ENCODE data around the gene UBE2H. TPM values are rescaled to one million over a fixed set of nuclear protein-coding genes. Genes with fewer than 3 reads are reported as not detected.
"Not testable (repeated sequence)": the region's sequence is repeated elsewhere in the genome, so short reads cannot be mapped to it uniquely, and the experiment has no call there.

Gene UBE2H
- total RNA-seq, 1 donor from 2014 or later: 114 TPM

DNA sequence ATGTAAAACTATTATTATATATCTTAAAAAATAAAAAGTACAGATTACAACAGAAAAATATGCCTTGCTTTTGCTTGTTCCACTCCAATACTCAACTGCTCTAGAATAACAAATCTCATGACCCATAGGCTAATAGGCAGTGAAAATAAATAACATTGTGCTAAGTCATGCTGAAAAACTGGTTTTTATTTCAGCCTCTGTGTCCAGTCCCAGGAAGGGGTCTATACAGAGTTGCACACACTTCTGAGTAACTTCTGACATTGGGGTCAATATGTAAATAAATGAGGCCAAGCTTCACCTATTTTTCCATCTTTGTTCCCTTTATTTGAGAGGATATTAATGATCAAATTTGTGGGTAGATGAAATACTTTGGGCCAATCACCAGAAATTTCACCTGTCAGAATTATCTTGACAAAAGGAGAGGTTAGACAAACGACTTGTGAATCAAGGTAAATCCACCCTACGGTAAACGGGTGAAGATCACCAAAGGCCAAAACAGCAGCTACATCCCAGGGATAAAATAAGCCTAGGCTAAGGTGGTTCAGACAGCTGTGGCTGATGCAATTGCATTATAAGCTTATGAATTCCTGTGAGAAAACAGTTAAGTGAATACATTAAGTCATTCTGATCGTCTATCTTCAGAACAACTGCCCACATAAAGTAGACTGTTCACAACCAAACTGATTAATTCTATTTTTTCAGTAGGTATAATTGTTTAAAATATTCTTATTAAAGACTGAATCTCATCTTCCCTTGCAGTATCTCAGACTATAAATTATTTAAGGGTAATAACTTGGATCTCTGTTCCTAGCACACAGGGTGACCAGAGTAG is 87.5 kb downstream of the UBE2H start:
- Histone ChIP-seq H3K4me3 (no peak overlapping the region), H3K9me3 (ENCODE audit: low read depth) (no peaks in the 10 kb centered on the region), H3K27ac (peak overlapping the region; percentile 41), H3K4me1 (peaks cover 13% of the 10 kb centered on the region), H3K27me3 (no peaks in the 10 kb centered on the region), H3K9ac (no peak overlapping the region), H3F3A (ENCODE audit: low read depth) (peaks cover 16% of the 10 kb centered on the region), H3K36me3 (no peaks in the 10 kb centered on the region), H3K4me2 (no peak overlapping the region), H2AFZ (replicated peaks) (no peak overlapping the region), H3K79me2 (ENCODE audit: low read depth) (peaks cover 73% of the 10 kb centered on the region), H4K20me1 (ENCODE audit: low read depth) (peaks cover 74% of the 10 kb centered on the region)
- no peak for DNase-seq (ENCODE audit: low spot score)
- Mint-ChIP-seq H3K27ac (peak overlapping the region; percentile 44), H3K4me1 (peaks cover 47% of the 10 kb centered on the region), H3K27me3 (ENCODE audit: insufficient read depth, low read depth) (no peaks in the 10 kb centered on the region), H3K36me3 (peaks cover 8% of the 10 kb centered on the region), H3K9me3 (no peaks in the 10 kb centered on the region), H3K4me3 (no peak overlapping the region)
- no peak for TF ChIP-seq EZH2phosphoT487 (IDR thresholded peaks at IDR 0.05)
- TF ChIP-seq, protein P1, sequence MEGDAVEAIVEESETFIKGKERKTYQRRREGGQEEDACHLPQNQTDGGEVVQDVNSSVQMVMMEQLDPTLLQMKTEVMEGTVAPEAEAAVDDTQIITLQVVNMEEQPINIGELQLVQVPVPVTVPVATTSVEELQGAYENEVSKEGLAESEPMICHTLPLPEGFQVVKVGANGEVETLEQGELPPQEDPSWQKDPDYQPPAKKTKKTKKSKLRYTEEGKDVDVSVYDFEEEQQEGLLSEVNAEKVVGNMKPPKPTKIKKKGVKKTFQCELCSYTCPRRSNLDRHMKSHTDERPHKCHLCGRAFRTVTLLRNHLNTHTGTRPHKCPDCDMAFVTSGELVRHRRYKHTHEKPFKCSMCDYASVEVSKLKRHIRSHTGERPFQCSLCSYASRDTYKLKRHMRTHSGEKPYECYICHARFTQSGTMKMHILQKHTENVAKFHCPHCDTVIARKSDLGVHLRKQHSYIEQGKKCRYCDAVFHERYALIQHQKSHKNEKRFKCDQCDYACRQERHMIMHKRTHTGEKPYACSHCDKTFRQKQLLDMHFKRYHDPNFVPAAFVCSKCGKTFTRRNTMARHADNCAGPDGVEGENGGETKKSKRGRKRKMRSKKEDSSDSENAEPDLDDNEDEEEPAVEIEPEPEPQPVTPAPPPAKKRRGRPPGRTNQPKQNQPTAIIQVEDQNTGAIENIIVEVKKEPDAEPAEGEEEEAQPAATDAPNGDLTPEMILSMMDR (IDR thresholded peaks at IDR 0.05): no peak
- TF ChIP-seq EZH2 (IDR thresholded peaks at IDR 0.05): no peak

GRCh38 chr7:129864676-129865075 is 88.1 kb downstream of the UBE2H start:
- H3K27me3 ChIP-seq; H3K9me3 ChIP-seq (ENCODE audit: low read depth); H3K9ac ChIP-seq; H2AFZ ChIP-seq (replicated peaks); H3K36me3 Mint-ChIP-seq; H3K4me3 ChIP-seq; H3K27ac Mint-ChIP-seq; H3K4me2 ChIP-seq; H3K9me3 Mint-ChIP-seq; H3K36me3 ChIP-seq; H3K4me3 Mint-ChIP-seq; H3K27me3 Mint-ChIP-seq (ENCODE audit: insufficient read depth, low read depth); DNase-seq (ENCODE audit: low spot score): not testable (repeated sequence)
- peaks cover 47% of the 10 kb centered on the region for H3K4me1 Mint-ChIP-seq
- Histone ChIP-seq H3K4me1 (peaks cover 13% of the 10 kb centered on the region), H3F3A (ENCODE audit: low read depth) (peaks cover 16% of the 10 kb centered on the region), H3K27ac (peak overlapping the region; percentile 41), H3K79me2 (ENCODE audit: low read depth) (peaks cover 79% of the 10 kb centered on the region), H4K20me1 (ENCODE audit: low read depth) (peaks cover 74% of the 10 kb centered on the region)

DNA sequence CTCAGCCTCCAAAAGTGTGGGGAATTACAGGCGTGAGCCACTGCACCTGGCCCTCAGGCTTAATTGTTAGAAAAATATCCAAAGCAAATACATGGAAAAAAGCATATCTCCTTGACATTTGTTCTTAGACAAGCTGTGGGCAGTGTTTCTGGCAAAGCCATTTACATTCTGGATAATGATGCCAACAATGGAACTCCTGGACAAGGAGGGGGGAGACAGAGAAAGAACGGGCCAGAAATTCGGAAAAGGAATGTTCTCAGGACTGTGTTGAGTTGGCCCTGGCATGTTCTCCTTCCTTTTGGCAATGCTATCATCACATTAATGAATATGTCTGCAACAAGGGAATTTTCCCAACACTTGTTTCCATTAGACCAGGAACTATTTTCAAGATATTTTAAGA is 88.7 kb downstream of the UBE2H start:
- DNase-seq (ENCODE audit: low spot score): no peak
- Mint-ChIP-seq H3K27me3 (ENCODE audit: insufficient read depth, low read depth) (no peaks in the 10 kb centered on the region), H3K4me3 (no peak overlapping the region), H3K4me1 (peaks cover 44% of the 10 kb centered on the region), H3K27ac (no peak overlapping the region), H3K36me3 (peaks cover 5% of the 10 kb centered on the region), H3K9me3 (no peaks in the 10 kb centered on the region)
- Histone ChIP-seq H3K4me1 (peaks cover 13% of the 10 kb centered on the region), H3K36me3 (no peaks in the 10 kb centered on the region), H3K79me2 (ENCODE audit: low read depth) (peaks cover 85% of the 10 kb centered on the region), H3K9me3 (ENCODE audit: low read depth) (no peaks in the 10 kb centered on the region), H3K27ac (no peak overlapping the region), H3K27me3 (no peaks in the 10 kb centered on the region), H3K4me2 (no peak overlapping the region), H3K9ac (no peak overlapping the region), H3K4me3 (no peak overlapping the region), H2AFZ (replicated peaks) (no peak overlapping the region), H4K20me1 (ENCODE audit: low read depth) (peaks cover 78% of the 10 kb centered on the region), H3F3A (ENCODE audit: low read depth) (peaks cover 16% of the 10 kb centered on the region)
- no peak for TF ChIP-seq EZH2 (IDR thresholded peaks at IDR 0.05)

GRCh38 chr7:129862682-129863081 is 90.1 kb downstream of the UBE2H start:
- Histone ChIP-seq H3K9ac (no peak overlapping the region), H4K20me1 (ENCODE audit: low read depth) (peaks cover 92% of the 10 kb centered on the region), H3K79me2 (ENCODE audit: low read depth) (peaks cover 90% of the 10 kb centered on the region), H3K27me3 (no peaks in the 10 kb centered on the region), H3K4me3 (no peak overlapping the region), H3F3A (ENCODE audit: low read depth) (peaks cover 19% of the 10 kb centered on the region), H3K27ac (no peak overlapping the region), H3K4me1 (peaks cover 13% of the 10 kb centered on the region), H2AFZ (replicated peaks) (no peak overlapping the region), H3K36me3 (no peaks in the 10 kb centered on the region), H3K9me3 (ENCODE audit: low read depth) (no peaks in the 10 kb centered on the region), H3K4me2 (no peak overlapping the region)
- Mint-ChIP-seq H3K36me3 (peaks cover 3% of the 10 kb centered on the region), H3K27ac (peak overlapping the region; percentile 26), H3K27me3 (ENCODE audit: insufficient read depth, low read depth) (no peaks in the 10 kb centered on the region), H3K9me3 (no peaks in the 10 kb centered on the region), H3K4me3 (no peak overlapping the region), H3K4me1 (peaks cover 41% of the 10 kb centered on the region)
- TF ChIP-seq, protein P1 (IDR thresholded peaks at IDR 0.05): no peak
- TF ChIP-seq EZH2 (IDR thresholded peaks at IDR 0.05) (no peak), EZH2phosphoT487 (IDR thresholded peaks at IDR 0.05) (no peak)
- peak; percentile 20 for DNase-seq (ENCODE audit: low spot score)

DNA sequence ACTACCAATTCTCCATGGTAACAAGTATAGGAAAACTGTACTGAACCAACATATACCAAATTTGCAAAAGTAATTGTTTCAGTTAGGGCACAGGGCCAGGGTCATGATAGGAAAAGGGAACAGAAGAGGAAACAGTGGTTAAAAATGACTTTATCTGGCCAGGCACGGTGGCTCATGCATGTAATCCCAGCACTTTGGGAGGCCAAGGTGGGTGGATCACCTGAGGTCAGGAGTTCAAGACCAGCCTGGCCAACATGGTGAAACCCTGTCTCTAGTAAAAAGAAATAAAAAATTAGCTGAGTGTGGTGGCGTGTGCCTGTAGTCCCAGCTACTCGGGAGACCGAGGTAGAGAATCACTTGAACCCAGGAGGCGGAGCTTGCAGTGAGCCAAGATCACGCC is 92.0 kb downstream of the UBE2H start:
- not testable (repeated sequence) for H2AFZ ChIP-seq (replicated peaks); H3K4me3 ChIP-seq; H3K4me2 ChIP-seq; H3K27ac Mint-ChIP-seq; H3K9me3 ChIP-seq (ENCODE audit: low read depth); H3K9me3 Mint-ChIP-seq; H3K36me3 ChIP-seq; H3K27me3 Mint-ChIP-seq (ENCODE audit: insufficient read depth, low read depth); H3K27ac ChIP-seq; H3K36me3 Mint-ChIP-seq; H3K4me3 Mint-ChIP-seq; H3K27me3 ChIP-seq; DNase-seq (ENCODE audit: low spot score); H3K9ac ChIP-seq
- peaks cover 21% of the 10 kb centered on the region for H3F3A ChIP-seq (ENCODE audit: low read depth)
- H4K20me1 ChIP-seq (ENCODE audit: low read depth): peaks cover 98% of the 10 kb centered on the region
- peaks cover 13% of the 10 kb centered on the region for H3K4me1 ChIP-seq
- peaks cover 80% of the 10 kb centered on the region for H3K79me2 ChIP-seq (ENCODE audit: low read depth)
- H3K4me1 Mint-ChIP-seq: peaks cover 33% of the 10 kb centered on the region

Data from neural progenitor cell (in vitro differentiated cells).